GM19239 (cell line): ENCODE measurements around the gene GAK.
"Not testable (repeated sequence)": the region's sequence is repeated elsewhere in the genome, so short reads cannot be mapped to it uniquely, and the experiment has no call there.

Source experiments
- DNase-seq: peaks from one replicate; pipeline ENCODE4 v3.0.0; 2011; ENCODE audit warnings: low spot score; ENCODE audit not compliant: insufficient read length
- FAIRE-seq: peaks from 2 replicates; lab custom pipeline; 2011; peaks lifted over from hg19 to GRCh38; lab: Jason Lieb, UNC

Gene GAK

DNA sequence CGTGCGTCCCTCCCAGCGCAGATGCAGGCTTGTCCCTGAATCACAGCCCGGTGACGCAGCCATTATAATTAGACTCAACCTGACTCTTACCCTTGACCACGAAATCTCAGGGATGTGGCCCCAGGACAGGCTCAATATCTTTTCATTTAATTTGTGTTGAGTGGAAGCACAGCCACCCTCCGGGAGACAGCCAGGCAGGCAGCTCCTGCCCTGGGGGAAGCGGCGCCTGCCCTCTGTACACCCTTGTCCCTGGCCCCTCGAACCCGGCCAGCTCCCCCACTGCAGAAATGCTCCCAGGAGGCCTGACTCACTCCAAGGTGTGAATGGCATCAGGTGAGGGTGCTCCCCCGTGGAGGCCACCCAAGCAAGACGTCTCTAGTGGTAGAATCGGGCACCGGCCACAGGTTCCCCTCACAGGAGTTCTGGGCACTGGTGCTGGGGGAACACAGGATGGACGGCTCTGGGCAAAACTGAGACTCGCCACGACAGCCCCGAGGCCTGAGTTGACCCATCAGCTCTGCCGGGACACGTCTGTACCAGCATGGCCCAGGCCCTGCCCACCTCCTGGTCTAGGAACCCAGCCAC lies 108.8 kb downstream of the GAK start:
- FAIRE-seq, result no peak

DNA sequence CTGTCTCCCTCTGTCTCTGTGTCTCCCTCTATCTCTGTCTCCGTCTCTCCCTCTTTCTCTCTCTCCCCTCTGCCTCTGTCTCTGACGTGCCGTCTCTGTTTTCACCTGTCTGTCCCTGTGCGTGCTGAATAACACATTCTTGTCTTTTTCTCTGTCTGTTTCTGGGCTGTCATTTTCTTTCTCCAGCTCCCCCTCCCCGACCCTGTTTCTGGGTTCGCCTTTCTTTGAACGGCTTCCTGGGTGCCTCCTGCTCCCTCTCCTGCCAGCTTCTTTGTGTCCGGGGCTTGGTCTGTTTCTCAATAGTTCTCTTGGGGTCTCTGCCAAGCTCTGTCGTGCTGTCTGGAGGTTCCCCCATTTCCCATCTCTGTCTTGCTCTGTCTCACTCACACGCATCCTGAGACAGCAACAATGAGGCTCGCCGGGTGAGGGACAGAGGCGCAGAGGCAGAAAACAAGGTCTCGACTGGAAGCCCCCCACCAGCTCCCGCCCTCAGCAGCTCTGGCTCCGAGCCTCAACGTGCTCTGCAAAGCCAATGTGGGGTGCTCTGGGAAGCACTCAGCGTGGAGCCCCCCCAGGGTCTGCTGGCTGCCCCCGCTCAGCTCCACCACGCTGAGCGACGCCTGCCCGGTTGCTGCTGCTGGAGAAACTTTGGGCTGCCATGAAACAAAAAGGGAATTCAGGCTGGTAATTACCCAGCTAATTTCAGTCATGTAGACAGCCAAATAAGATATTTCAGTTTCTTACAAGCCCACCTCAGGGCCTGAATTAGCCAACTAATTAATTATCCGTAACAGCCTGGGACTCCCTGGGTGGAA lies 109.5 kb downstream of the GAK start:
- FAIRE-seq (no peak), DNase-seq (no peak)

More for the DNA sequence above, 108.8 kb downstream of the GAK start:
- no peak for DNase-seq

DNA sequence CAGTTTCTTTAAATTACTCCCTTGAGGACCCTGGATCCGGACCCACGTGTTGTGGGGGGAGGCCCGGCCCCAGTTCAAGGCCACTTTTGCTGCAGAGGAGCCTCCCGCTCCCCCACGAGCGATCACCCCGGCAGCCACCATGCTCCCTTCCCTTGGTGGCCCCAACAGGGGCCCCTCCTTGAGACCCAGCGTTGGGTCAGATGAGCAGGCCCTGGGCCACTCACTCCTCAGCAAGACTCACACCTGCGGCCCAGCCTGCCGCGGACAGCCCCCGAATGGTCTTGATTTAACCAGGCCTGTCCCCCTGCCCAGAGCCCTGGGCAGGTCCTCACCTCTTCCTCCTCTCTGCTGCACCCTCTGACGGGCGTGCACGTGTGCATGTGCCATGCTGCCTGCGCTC lies 110.5 kb downstream of the GAK start:
- FAIRE-seq (no peak), DNase-seq (no peak)

DNA sequence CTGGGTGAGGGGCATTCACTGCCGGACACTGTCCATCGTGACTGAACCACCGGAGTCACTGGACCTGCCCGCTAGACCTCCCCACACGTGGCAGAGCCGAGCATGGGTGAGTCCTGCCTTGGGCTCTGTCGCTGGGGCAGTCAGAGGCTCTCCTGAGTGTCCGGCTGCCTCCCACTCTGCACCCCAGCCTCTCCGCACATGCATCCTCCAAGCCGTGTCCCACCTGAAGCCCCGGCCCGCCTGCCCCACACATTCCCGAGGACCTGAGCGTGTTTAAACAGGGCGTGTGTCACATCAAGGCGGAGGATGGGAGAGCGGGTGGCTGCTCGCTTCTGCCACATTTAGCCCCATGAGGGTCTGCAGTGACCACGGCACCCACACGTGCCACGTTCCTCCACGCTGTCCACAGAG lies 110.9 kb downstream of the GAK start:
- no peak for FAIRE-seq
- DNase-seq, result no peak

DNA sequence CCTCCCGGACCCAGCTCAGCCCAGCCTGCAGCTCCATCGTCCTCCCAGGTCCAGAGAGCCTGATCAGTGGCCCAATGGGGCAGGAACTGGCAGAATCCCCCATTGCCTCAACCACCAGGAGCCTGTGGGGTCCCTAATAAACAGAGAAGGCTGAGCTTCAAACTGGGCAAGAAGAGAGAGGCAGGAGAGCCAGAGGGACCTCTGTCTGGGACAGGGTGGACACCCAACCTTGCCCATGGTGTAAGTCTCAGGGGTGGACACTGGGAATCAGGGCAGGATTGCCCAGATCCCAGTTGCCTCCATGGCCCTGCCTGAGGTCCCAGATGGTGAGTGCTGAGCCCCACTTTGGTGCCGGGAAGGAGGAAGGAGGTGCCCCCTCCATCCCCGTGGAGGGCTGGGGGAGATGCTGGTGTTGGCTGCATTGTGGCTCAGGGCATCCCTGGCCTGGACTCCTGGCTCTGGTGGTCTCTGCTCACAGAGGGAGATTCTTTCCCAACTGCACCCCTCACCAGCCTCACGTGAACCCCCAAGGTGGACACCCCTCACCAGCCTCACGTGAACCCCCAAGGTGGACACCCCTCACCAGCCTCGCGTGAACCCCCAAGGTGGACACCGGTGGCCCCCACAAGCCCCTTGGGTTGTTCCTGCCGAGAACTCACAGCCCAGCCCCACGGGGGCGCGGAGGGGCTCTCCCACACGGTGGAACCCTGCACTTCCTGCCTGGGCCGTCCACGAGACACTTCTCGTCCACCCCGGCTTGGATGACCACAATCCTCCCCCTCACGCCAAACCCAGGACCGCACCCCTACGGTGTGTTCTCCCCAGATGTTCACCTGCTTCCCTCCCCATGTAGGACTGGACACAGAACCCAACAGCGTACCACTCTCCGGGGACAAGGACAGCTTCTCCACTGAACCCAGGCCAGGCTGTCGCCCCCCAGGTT lies 111.6 kb downstream of the GAK start:
- FAIRE-seq, result no peak

DNA sequence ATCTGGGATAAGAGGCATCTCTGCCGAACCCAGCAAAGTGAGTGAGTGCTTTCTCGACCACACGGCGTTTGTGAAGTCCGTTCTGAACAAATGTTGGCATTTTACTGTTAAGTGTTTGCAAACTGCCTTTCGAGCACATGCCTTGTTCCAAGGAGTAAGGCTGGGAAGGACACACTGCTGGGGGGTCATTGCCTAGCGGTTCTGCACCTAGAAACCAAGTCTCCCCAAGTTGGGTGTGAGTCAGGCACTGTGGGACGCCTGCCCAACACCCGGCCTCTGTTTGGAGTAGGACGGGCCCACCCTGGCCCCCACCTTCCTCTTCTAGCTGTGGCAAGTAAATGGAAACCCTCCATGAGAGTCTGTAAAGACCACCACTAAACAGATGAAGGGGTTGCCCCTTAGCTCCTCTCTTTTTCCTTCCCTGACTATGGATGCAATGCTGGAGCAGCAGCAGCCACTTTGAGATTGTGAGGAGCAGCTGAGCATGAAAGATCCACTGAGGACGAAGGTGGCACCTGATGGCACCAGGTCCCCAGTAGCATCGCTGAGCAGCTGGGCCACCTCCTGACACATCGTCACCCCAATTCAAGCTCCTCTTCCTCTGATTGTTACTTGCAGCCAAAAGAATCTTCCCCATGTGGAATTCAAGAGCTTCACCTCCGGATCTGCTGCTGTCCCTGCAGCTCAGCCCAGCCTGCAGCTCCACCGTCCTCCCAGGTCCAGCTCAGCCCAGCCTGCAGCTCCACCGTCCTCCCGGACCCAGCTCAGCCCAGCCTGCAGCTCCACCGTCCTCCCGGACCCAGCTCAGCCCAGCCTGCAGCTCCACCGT lies 112.5 kb downstream of the GAK start:
- FAIRE-seq (no peak), DNase-seq (no peak)

More for the DNA sequence above, 111.6 kb downstream of the GAK start:
- no peak for DNase-seq

DNA sequence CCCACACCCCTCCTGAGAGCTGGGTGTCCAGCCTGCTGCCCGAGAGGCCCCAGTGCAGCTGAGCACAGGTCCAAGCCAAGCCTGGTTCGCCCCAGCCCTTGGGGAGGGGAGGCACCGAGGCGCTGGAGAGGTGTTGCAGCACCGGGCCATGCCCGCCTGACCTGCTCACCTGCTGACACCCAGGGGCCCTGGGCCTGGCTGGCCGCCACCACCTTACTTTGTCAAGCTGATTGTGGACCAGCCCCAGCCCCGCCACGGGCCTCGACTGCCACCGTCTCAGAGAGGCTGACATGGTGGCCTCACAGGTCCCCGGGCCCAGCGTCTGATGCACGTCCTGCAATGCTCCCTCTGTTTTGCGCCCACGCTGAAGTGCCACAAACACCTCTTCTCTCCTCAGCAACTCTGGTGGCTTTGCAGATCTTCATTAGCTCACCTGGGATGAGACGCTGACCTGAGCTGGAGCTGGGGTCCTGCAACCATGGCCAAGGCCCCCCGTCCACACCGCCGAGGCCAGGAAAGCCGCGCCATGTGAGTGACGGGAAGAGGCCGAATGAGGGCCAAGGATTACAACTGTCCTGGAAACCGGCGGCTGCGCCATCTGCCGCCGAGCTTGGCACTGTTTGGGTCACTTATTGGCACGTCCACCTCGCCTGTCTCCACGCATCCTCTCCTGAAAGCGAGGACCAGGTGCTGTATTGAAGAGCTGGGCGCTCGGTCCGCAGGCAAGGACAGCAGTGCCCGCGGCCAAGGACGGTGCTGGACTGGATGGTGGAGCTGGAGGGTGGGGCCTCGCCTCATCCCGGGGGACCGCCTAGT lies 113.8 kb downstream of the GAK start:
- no peak for FAIRE-seq
- DNase-seq, result no peak

DNA sequence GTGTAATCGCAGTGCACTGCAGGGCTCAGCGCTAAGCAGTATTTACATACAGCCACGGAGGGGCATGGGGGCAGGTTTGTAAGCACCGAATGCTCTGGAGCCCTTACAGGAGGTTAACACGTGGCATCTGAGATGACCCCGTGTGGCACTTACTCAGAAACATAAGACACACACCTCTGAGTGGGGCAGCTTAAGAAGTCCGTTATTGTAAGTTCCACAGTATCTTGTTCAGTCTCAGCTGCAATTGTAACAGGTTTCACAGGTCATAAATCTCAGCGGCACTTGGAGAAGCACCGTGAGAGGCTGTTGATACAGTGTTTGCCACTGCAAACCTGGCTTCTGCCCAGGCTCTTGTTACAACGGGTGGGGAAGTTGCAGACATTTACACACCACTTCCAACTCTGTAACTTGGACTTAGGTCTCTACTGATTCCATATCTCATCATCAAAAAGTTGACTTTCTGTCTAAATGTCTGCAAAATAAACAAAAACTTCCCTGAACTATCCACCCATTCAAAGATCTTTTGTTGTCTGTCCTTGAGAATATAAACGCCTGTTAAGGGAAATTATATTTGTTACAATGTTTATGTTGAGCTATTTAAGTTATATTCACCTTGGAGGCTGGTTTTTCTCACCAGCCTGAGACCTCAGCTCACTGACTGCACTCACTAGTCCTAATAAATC lies 116.5 kb downstream of the GAK start:
- DNase-seq, result no peak

DNA sequence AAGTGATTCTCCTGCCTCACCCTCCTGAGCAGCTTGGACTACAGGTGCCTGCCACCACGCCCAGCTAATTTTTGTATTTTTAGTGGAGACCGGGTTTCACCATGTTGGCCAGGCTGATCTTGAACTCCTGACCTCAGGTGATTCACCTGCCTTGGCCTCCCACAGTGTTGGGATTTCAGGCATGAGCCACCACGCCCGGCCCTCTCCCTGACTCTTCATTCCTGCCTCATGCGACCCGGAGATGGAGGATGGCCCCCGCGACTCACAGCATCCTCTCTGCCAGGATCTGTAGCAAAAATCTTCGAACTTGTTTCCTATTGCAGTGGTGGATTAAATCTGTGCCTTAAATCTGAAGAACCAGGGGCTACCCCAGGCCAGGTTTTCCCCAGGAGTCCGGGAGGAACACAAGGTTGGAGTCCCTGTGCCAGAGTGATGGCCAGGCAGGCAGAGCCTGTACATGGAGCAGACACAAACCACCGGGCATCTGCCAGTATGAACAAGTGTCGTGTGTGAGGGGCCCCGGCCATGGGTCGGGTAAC lies 117.7 kb downstream of the GAK start:
- FAIRE-seq (no peak), DNase-seq (no peak)

More for the DNA sequence above, 116.5 kb downstream of the GAK start:
- no peak for FAIRE-seq

DNA sequence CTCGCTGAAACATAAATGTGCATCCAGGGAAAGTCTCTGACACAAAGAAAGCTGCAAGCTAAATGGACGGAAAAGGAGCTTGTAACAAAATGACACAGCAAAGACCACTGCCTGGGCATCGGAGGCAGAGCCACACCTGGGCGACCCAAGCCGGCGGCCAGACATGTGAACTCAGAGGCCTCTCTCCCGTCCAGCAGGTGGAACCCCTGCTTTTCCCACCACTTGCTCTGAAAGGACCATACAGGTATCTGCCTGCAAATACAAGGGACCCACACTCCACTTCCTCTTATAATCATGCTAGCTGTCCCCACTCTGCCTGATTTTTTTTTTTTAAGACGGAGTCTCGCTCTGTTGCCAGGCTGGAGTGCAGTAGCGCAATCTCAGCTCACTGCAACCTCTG lies 118.2 kb downstream of the GAK start:
- DNase-seq (no peak), FAIRE-seq (no peak)

DNA sequence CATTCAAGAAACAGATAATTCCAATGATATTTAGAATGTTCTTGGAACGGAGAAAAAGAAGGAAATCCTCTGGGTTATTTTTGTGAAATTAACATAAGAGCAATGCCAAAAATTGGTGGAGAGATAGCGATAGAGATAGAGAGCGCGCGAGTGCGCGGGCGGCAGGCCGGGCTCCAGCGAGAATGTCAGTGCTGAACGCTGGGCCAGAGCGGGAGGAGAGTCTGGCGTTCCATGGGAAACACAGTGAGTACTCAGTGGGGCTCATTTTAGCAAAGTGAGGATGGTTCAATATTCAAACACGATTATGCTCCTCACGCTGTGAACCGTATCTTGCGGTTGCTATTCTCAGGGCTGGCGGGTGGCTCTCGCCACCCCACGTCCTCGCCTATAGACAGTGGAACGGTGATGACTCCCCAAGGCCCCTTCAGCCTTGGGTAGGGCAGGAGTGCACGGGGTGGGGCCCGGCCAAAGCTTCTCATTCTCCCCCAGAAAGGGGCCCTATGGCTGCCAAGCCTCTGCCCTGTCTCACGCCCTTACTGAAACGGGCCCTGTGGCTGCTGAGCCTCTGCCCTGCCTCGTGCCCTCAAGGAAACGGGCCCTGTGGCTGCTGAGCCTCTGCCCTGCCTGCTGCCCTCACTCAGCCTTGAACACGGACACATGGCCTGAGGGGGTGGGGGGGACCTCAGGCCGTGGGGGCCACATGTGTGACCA lies 123.1 kb downstream of the GAK start:
- DNase-seq, result no peak
- FAIRE-seq, result no peak

DNA sequence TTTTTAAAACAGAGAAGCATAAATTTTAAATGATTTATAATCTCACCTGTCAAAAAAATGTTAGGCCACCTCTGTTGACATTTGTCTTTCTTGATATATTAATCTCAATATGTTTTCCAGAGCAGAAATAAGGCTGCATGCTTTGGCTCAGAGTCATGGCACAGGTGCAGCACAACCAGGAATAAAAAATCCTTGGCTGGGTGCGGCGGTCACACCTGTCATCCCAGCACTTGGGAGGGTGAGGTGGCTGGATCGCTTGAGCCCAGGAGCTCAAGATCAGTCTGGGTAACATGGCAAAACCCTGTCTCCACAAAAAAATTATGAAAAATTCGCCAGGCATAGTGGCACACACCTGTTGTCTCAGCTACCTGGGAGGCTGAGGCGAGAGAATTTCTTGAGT lies 124.3 kb downstream of the GAK start:
- FAIRE-seq (no peak), DNase-seq (no peak)

DNA sequence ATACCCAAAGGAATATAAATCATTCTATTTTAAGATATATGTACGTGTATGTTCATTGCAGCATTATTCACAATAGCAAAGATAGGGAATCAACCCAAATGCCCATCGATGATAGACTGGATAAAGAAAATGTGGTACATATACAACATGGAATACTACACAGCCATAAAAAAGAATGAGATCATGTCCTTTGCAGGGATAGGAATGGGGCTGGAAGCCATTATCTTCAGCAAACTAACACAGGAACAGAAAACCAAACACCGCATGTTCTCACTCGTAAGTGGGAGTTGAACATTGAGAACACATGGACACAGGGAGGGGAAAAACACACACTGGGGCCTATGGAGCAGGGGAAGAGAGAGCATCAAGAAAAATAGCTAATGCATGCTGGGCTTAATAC lies 125.1 kb downstream of the GAK start:
- not testable (repeated sequence) for FAIRE-seq, DNase-seq

DNA sequence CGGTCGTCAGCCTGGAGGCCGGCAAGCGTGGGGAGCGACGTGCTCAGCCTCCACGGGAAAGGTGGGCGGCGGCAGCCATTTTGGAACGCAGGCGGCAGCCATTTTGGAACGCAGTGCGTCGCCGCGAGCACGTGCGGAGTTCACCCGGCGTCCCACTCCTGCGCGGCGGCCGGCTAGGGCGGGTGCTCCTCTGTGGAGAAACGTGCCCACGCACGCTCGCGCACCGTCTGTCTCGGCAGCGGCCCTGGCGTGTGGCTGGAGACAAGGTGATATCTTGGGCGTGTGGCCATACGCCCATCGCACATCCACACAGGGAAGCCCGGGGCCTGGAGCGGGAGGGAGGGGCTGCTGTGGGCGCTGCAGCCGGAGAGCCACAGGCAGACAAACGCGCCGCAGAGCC lies 127.3 kb downstream of the GAK start:
- FAIRE-seq (no peak), DNase-seq (no peak)

DNA sequence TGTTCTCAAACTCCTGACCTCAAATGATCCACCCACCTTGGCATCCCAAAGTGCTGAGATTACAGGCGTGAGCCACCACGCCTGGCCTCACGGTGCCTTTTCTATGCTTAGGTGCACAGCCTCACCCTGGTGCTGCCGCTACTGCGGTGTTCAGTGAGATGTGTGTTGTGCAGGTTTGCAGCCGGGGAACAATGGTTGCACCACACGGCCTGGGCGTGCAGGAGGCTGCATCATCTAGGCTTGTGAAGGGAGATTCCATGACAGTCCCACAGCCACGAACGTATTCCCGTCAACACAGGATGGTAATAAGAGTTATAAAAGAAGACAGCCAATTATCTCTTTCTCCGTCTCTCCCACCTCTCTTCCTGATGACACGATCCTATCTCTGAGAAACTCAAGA lies 128.2 kb downstream of the GAK start:
- DNase-seq (no peak), FAIRE-seq (no peak)

DNA sequence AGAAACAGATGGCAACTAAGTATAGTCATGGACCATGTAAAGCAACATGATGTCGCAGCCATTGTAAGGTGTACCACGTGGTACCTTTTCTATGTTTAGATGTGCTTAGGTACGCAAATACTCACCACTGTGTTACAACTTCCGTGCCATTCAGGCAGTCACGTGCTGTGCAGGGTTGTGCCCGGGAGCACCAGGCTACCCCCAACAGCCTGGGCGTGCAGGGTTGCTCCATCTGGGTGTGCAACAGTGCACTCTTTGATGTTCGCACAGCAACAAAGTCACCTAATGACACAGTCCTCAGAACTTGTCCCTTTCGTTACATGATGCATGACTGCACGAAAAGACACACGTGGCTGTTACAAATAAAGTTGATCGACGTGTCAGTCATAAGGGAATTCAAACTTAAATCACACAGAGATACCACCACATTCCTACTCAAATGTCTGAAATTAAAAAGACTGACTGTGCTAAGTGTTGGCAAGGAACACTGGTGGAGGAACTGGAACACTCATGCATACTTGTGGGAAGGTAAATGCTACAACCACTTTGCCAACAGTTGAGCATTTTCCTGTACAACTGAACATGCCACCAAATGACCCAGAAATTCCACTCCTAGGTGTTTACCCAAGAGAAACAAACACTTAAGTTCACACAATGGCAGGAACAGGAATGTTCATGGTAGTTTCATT lies 130.5 kb downstream of the GAK start:
- FAIRE-seq (no peak), DNase-seq (no peak)
